ENCODE results near the gene CCHCR1. TPM values are rescaled to one million over a fixed set of nuclear protein-coding genes. Genes with fewer than 3 reads are reported as not detected.

Gene CCHCR1
- total RNA-seq, 1 experiment from 2014 or later: 8.6 TPM

DNA sequence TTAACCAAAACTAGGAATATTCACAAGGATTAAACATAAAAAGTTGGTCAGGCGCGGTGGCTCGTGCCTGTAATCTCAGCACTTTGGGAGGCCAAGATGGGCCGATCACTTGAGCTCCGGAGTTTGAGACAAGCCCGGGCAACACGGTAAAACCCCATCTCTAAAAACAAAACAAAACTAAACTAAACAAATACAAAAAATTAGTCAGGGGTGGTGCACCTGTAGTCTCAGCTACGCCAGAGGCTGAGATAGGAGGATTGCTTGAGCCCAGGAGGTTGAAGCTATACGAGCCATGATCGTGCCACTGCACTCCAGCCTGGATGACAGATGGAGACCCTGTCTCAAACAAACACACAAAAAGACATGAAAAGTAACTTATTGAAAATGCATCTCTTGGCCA lies 21.9 kb downstream of the CCHCR1 start:
- DNase-seq (ENCODE audit: extremely low read depth, low read depth): no peak

DNA sequence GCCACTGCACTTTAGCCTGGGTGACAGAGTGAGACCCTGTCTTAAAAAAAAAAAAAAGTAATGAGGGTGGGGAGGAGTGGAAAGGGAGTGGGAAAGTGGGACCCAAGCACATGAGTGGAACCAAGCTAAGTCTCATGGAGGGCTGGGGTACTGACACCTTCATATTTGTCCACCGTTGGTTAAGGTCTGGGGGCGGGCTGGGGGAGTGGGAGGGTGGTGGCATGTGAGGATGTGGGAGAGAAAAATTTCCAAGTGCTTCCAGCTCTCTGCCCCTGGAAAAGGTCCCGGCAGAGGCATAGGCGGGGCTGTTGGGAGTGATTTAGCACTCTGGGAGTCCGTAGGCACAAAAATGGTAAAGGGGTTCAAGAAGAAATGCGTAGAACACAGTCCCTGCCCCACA lies 24.8 kb downstream of the CCHCR1 start:
- no peak for DNase-seq (ENCODE audit: extremely low read depth, low read depth)

DNA sequence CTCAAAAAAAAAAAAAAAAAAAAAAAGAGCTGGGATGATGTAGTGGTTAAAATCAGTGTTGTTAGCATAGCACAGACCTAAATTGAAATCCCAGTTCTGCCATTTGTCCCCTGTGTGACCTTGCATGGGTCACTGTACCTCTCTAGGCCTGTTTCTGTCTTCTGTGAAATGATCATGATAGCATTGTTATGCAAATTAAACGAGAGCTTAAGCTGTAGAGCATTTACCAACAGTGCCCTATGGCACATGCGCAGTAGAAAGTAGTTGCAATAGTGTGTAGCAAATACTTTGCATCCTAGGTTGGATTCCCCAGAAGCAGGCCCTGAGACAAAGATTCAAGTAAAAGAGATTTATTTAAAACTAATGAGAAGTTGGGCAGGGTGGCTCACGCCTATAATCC lies 26.0 kb downstream of the CCHCR1 start:
- no peak for DNase-seq (ENCODE audit: extremely low read depth, low read depth)

DNA sequence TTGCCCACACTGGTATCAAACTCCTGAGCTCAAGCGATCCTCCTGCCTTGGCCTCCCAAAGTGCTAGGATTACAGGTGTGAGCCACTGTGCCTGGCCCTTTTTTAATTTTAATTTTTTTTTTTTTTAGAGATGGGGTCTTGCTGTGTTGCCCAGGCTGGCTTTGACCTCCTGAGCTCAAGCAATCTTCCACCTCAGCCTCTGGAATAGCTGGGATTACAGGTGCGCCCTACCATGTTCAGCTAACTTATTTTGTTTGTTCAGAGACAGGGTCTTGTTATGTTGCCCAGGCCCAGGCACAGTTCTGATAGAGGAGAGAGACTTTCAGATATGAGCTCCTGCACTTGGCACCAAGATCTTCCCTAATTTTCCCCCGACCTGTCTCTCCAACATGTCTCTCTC lies 26.9 kb downstream of the CCHCR1 start:
- no peak for DNase-seq (ENCODE audit: extremely low read depth, low read depth)

GRCh38 chr6:31129130-31129529 lies 28.5 kb downstream of the CCHCR1 start:
- no peak for DNase-seq (ENCODE audit: extremely low read depth, low read depth)

DNA sequence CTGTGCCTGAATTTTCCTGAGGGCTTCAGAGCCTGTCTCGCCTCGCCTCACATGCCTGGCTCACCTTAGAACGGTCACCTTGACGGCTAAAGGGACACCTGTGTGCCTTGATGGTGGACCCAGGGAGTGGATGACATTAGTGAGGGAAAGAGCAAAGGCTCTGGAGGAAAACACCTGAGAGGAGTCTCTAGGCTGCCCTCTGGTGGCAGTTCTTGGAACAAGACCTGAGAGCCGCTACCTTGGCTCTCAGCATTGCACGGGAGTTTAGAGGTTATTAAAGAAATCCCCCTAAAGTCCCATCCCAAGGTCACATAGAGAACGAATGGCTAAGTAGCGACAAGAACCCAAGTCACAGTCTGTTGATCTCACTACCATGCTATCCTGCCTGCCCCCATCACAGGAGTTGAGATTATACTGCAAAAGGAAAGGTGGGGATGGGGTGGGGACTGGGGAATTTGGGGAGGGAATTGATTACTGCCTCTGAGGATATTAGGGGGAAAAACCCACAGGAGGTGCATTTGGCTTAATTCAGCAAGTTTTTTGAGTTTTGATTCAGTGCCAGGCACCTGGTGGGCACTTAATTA lies 29.4 kb downstream of the CCHCR1 start:
- peak; percentile 40 for DNase-seq (ENCODE audit: extremely low read depth, low read depth)

- DNase-seq (ENCODE audit: extremely low read depth, low read depth): no peak
Measured at GRCh38 chr6:31126396-31127175, 31.0 kb downstream of the CCHCR1 start.

GRCh38 chr6:31125586-31126363 lies 31.8 kb downstream of the CCHCR1 start:
- DNase-seq (ENCODE audit: extremely low read depth, low read depth): peak; percentile 48

- no peak for DNase-seq (ENCODE audit: extremely low read depth, low read depth)
Measured at GRCh38 chr6:31125162-31125561, 32.4 kb downstream of the CCHCR1 start.

GRCh38 chr6:31122791-31123706 lies 34.6 kb downstream of the CCHCR1 start:
- DNase-seq (ENCODE audit: extremely low read depth, low read depth): peak; percentile 54

GRCh38 chr6:31121131-31121790 lies 36.3 kb downstream of the CCHCR1 start:
- no peak for DNase-seq (ENCODE audit: extremely low read depth, low read depth)

- no peak for DNase-seq (ENCODE audit: extremely low read depth, low read depth)
Measured at GRCh38 chr6:31120151-31120915, 37.3 kb downstream of the CCHCR1 start, which contains the start of gene CDSN. TSS of gene CDSN (minus strand) at chr6:31120446. CDS start at chr6:31120419, 27 bp downstream.

- no peak for DNase-seq (ENCODE audit: extremely low read depth, low read depth)
Measured at GRCh38 chr6:31118178-31118577, 39.4 kb downstream of the CCHCR1 start.

- no peak for DNase-seq (ENCODE audit: extremely low read depth, low read depth)
Measured at GRCh38 chr6:31116661-31117385, 40.8 kb downstream of the CCHCR1 start.

GRCh38 chr6:31115941-31116560 lies 41.6 kb downstream of the CCHCR1 start:
- DNase-seq (ENCODE audit: extremely low read depth, low read depth): no peak

GRCh38 chr6:31114970-31115849 lies 42.4 kb downstream of the CCHCR1 start:
- DNase-seq (ENCODE audit: extremely low read depth, low read depth): peak; percentile 50

- peak; percentile 72 for DNase-seq (ENCODE audit: extremely low read depth, low read depth)
Measured at GRCh38 chr6:31114541-31114878, 43.1 kb downstream of the CCHCR1 start, which contains the start of gene PSORS1C1. TSS of gene PSORS1C1 (plus strand) at chr6:31114800. CDS start at chr6:31129633, 14,833 bp downstream.
